Left colon (tissue), 2 donors: ENCODE data around the gene AMBN. TPM values are rescaled to one million over a fixed set of nuclear protein-coding genes. Genes with fewer than 3 reads are reported as not detected.
"Not testable (repeated sequence)": the region's sequence is repeated elsewhere in the genome, so short reads cannot be mapped to it uniquely, and the experiment has no call there.

Source experiments
- ATAC-seq: fragments of 200-7000 bp; cut with Tn5 transposase; one replicate; pipeline ENCODE4 v1.9.1; 2020; ENCODE audit warnings: mild to moderate bottlenecking, moderate library complexity
- DNase-seq, 2 donors: peaks; one replicate each; pipeline ENCODE4 v3.0.0-alpha.2; 2020
- intact Hi-C, 2 donors: fragments of 100-400 bp; cut with DNase I in 1 of 2; cut with micrococcal nuclease in 1 of 2; formaldehyde crosslinking; loops; one replicate each; pipeline versions ENCODE4 v1.11.2 to v1.14.0; 2022; cut with DNase I, micrococcal nuclease
- total RNA-seq, 2 donors: library from RNA; stranded (reverse); fragmentation: NEBNext Ultra II Directional; extraction: Animal tissue kit (Norgen Biotek cat#: 25700); gene quantifications; one replicate each; pipeline ENCODE4 v1.2.1, GENCODE V29; 2021
- donor health status: DM: no; HTN: no; CAD: no.
- donor health status: DM: yes; HTN: yes; CAD: no.

Gene AMBN
- total RNA-seq, 2 donors from 2014 or later, result not detected

- intact Hi-C loops, result no loop called here
- ATAC-seq, result no peak
Measured at GRCh38 chr4:70603856-70604255, 11.8 kb downstream of the AMBN start.

GRCh38 chr4:70606459-70606858 lies 14.4 kb downstream of the AMBN start:
- no peak for DNase-seq
- intact Hi-C loops, result no loop called here
- no peak for ATAC-seq

More at GRCh38 chr4:70603856-70604255, 11.8 kb downstream of the AMBN start:
- DNase-seq, result no peak

- ATAC-seq (no peak), DNase-seq (no peak)
- intact Hi-C loops, result no loop called here
Measured at GRCh38 chr4:70607334-70607853, 15.3 kb downstream of the AMBN start.

GRCh38 chr4:70608324-70608723 lies 16.3 kb downstream of the AMBN start:
- DNase-seq, result no peak
- ATAC-seq, result no peak
- intact Hi-C loops, result no loop called here

GRCh38 chr4:70613306-70614183 lies 21.5 kb downstream of the AMBN start:
- intact Hi-C loops, result no loop called here
- ATAC-seq (peak; percentile 5), DNase-seq (no peak)

GRCh38 chr4:70614184-70614555 lies 22.1 kb downstream of the AMBN start:
- no peak for ATAC-seq
- intact Hi-C loops, result no loop called here
- no peak for DNase-seq

GRCh38 chr4:70619288-70619687 lies 27.2 kb downstream of the AMBN start:
- ATAC-seq (no peak), DNase-seq (no peak)
- intact Hi-C loops, result no loop called here

- ATAC-seq, result no peak
- intact Hi-C loops, result no loop called here
- no peak for DNase-seq
Measured at GRCh38 chr4:70619778-70620177, 27.7 kb downstream of the AMBN start.

- DNase-seq (no peak), ATAC-seq (no peak)
- intact Hi-C loops, result no loop called here
Measured at GRCh38 chr4:70623323-70623722, 31.3 kb downstream of the AMBN start.

GRCh38 chr4:70624226-70624793 lies 32.3 kb downstream of the AMBN start:
- DNase-seq (no peak), ATAC-seq (peak; percentile 49)
- intact Hi-C loops, result no loop called here

- DNase-seq, result no peak
- intact Hi-C loops, result no loop called here
- no peak for ATAC-seq
Measured at GRCh38 chr4:70627620-70628019, 35.6 kb downstream of the AMBN start.

- DNase-seq, result no peak
- no peak for ATAC-seq
- intact Hi-C loops, result no loop called here
Measured at GRCh38 chr4:70628444-70628843, 36.4 kb downstream of the AMBN start, which contains the start of gene ENAM. TSS of gene ENAM (plus strand) at chr4:70628744. CDS start at chr4:70629501, 757 bp downstream.

- intact Hi-C loops, result no loop called here
- ATAC-seq, result no peak
Measured at GRCh38 chr4:70629469-70630090, 37.5 kb downstream of the AMBN start.

GRCh38 chr4:70630162-70630561 lies 38.1 kb downstream of the AMBN start:
- ATAC-seq (no peak), DNase-seq (no peak)
- intact Hi-C loops, result no loop called here

More at GRCh38 chr4:70629469-70630090, 37.5 kb downstream of the AMBN start:
- no peak for DNase-seq

GRCh38 chr4:70632028-70632427 lies 40.0 kb downstream of the AMBN start:
- intact Hi-C loops, result no loop called here
- no peak for ATAC-seq
- no peak for DNase-seq

GRCh38 chr4:70634482-70634881 lies 42.4 kb downstream of the AMBN start:
- intact Hi-C loops, result no loop called here
- ATAC-seq, result no peak

GRCh38 chr4:70637239-70637913 lies 45.3 kb downstream of the AMBN start:
- DNase-seq, result no peak
- intact Hi-C loops, result no loop called here
- ATAC-seq, result no peak

More at GRCh38 chr4:70634482-70634881, 42.4 kb downstream of the AMBN start:
- no peak for DNase-seq

GRCh38 chr4:70640192-70640591 lies 48.1 kb downstream of the AMBN start:
- intact Hi-C loops, result no loop called here

GRCh38 chr4:70650741-70651140 lies 58.7 kb downstream of the AMBN start:
- intact Hi-C loops, result loop anchor here in 1 of 2 donors (5.0 kb wide), 1 partner anchor 357 kb away; no protein-coding TSS in a partner anchor
- not testable (repeated sequence) for ATAC-seq, DNase-seq

More at GRCh38 chr4:70640192-70640591, 48.1 kb downstream of the AMBN start:
- ATAC-seq (no peak), DNase-seq (no peak)
